ENCODE data around the gene LGALS4.
"Not testable (repeated sequence)": the region's sequence is repeated elsewhere in the genome, so short reads cannot be mapped to it uniquely, and the experiment has no call there.

The LGALS4 gene

DNA sequence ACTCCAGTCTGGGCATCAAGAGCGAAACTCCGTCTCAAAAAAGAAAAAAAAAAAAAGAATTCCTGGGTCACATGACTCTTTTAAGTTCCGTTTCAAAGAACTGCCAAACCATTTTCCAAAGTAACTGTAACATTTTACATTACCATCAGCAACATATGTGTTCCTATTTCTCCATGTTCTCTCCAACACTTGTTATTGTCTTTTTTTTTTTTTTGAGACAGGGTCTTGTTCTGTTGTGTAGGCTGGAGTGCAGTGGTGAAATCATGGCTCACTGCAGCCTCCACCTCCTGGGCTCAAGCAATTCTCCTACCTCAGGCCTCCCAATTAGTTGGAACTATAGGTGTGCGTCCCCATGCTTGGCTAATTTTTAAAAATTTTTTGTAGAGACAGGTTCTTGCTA lies 17.2 kb downstream of the LGALS4 start:
- no peak for DNase-seq

DNA sequence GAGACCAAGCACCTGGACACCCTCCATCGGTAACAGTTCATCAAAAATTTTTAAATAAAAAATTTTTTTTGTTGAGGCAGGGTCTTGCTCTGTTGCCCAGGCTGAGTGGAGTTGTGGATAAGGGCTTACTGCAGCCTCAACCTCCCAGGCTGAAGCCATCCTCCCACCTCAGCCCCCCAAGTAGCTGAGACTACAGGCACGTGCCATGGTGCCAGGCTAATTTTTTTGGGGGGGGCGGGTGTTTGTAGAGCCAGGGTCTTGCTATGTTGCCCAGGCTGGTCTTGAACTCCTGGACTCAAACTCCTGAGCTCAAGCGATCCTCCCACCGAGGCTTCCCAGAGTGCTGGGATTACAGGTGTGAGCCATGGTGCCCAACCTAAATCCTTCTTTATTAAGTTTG lies 19.1 kb downstream of the LGALS4 start:
- no peak for DNase-seq

DNA sequence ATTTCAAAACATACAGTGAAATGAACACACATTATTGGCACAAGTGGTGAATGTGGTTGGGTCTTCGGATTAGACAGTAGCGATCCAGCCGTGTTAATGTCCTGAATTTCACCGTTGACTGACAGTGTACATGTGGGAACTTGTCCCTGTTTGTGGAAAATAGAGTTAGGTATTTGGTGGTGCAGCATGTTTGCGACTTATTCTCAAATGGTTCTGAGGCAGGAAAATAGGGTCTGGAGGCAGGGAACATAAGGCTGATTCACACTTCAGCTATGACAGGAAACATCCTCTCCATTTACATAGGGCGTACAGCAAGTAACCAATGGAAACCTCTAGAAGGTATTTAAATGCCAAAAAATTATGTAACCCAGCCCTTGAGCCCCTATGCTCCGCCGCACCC lies 19.6 kb downstream of the LGALS4 start:
- DNase-seq, result no peak

DNA sequence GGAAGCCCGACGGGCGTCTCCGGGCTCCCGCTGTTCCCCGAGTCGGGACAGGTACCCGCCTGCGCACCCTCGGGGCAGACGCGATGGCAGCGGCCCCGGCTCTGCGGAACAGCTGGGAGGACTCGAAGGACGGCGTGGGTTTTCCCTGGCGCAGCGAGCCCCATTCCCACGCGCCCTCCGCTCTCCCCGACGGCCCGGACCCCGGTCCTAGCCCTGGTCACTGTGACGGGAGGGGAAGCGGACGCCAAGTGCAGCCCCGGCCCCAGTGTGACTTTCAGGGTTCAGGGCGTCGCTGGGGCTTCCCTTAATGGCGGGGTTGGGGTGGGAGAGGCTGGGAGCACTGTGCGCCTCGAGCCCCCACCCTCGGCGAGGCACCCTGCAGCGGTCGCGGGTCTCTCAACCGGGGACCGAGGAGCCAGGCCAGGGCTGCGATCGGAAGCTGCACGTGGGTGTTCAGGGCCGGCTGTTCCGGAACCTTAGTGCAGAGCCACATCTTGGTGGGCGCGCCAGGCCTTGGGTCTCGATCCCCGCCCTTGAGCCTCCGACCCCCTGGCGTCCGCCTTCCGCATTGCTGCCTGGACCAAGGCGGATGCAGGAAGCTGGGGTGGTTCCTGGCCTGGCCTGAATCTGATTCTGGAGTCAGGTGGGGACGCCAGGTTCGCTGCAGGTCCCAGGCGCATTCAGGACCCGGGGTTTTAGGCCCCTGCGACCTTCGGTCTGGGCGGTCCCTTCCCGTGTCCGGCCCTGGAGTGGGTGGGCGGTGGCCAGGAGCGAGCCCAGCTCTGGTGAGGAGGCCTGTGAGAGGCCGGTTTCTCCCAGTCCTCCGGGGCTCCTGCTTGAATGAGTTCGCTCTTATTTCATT lies 20.3 kb downstream of the LGALS4 start:
- peak; percentile 27 to 51 (median 29) for DNase-seq

DNA sequence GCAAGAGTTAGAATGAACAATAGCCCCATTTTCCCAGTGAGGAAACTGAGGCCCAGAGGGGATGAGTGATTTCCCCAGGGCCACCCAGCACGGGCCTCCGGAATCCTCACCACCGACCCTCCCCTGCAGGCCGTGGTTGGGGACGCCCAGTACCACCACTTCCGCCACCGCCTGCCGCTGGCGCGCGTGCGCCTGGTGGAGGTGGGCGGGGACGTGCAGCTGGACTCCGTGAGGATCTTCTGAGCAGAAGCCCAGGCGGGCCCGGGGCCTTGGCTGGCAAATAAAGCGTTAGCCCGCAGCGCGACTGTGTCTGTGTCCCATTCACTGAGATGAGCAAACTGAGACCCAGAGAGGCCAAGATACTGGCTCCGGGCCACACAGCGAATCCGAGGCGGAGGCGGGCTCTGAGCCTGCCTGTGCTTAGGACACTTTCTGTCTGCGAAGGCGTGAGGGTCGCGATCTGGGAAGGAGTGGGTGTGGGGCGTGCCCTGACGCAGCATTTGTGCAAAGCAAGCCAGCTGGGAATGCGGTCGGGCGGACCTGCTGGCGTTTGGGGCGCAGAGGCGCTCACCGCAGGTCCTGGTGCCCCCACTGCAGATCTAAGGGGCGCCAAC lies 21.2 kb downstream of the LGALS4 start:
- DNase-seq, result not testable (repeated sequence)

DNA sequence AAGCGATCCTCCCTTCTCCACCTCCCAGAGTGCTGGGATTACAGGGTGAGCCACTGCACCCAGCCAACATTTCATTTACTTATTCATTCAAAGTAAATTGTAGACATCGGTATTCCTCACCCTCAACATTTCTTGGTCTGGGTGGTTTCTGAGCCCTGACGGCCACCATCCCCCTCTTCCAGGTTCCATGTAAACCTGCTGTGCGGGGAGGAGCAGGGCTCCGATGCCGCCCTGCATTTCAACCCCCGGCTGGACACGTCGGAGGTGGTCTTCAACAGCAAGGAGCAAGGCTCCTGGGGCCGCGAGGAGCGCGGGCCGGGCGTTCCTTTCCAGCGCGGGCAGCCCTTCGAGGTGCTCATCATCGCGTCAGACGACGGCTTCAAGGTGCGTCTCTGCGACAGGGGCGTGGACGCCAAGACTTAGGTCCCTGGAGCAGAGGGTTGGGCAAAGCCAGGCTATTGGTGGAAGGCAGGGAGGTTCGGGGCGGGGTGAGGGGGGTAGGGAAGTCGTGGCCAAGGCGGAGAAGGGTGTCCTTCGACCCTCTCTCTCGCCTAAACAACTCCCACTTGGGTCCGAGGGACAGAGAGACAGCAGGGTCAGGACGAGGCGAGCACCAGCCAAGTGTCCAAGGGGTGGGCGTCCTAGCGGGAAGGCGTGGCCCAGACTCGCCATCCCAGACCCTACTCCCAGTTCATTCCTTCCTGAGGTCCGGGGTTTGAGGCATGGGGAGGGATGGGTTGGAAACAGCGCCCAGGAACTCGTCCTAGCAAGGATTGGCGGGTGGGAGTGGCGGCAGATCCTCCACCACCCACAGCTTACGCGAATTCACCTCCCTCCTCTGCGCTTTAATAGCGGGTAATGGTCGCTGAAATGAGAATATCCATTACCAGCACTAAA lies 22.0 kb downstream of the LGALS4 start:
- not testable (repeated sequence) for DNase-seq

DNA sequence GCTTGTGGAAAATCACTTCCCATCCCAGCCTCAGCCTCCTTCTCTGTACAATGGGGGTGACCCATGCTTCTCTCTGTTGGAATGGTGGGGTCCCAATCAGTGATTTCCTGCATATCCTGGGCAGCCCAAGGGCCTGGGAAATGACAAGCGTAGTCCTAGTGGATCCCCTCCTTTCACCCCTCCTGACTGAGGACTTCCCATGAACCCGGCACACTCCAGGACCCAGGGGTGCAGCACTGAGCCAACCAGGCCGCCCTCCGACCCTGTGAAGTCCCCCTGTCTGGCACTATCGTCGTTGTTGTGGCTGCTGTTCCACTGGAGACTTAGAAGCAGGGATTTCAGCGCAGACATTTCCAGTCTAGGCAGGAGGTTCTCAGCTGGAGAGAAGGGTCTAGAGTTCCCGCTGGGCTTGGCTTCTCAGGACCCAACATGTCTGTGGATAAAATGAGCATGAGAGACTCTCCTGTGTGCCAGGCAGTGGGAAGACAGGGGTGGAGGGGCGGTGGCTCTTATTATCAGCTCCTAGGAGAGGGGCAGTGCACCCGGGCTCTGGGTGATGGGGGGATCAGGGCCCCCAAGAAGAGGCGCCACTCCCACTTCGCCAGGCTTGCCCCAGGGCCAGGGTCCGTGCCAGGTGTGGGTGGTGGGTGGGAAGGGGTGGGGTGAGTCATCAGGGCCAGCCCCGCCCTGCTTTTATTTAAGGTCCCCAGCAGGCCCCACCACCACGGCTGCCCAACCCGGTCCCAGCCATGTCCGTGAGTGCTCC lies 24.1 kb downstream of the LGALS4 start, which contains the start of gene LGALS7B:
TSS of gene LGALS7B (plus strand) at position 723 of the 766 bp plus-strand sequence. CDS start at position 750, 27 bp downstream.
- no peak for DNase-seq

DNA sequence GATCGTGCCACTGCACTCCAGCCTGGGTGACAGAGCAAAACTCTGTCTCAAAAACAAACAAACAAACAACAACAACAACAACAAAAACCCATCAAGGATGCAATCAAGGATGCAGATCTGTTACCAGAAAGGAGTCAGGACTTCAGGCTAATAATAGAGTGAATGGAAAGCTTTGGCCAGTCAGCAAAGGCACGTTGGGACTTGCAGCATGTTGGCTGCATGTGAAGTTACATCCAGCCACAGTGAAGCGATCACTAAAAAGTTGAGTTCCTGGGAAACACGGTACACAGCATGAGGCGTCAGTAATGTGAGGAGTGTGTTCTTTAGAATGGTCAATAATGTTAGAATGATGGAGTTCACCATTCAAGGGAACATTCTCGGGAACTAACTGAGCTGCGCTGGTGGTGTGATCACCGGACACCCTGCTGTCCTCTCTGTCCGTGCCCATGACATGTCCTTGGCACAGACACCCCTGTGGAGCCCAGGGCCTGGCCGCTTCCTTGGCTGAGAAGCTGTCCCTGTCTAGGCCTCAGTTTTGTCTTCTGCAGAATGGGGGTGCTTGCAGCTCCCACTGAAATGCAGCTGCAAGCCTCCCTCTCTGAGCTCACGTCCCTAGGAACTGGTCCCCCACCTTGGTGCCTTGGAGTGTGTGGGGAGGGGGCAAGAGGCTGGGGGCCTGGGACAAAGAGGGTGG lies 26.0 kb downstream of the LGALS4 start:
- DNase-seq, result no peak

DNA sequence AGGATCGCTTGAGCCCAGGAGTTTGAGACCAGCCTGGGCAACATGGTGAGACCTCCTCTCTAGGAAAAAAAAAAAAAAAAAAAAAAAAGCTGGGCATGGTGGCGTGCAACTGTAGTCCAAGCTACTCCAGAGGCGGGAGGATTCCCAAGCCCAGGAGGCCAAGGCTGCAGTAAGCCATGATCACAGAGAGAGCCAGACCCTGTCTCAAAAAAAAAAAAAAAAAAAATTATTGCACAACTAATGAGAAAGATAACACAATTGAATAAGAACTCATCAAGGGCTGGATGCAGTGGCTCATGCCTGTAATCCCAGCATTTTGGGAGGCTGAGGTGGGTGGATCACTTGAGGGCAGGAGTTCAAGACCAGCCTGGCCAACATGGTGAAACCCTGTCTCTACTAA lies 26.7 kb downstream of the LGALS4 start:
- DNase-seq, result not testable (repeated sequence)

DNA sequence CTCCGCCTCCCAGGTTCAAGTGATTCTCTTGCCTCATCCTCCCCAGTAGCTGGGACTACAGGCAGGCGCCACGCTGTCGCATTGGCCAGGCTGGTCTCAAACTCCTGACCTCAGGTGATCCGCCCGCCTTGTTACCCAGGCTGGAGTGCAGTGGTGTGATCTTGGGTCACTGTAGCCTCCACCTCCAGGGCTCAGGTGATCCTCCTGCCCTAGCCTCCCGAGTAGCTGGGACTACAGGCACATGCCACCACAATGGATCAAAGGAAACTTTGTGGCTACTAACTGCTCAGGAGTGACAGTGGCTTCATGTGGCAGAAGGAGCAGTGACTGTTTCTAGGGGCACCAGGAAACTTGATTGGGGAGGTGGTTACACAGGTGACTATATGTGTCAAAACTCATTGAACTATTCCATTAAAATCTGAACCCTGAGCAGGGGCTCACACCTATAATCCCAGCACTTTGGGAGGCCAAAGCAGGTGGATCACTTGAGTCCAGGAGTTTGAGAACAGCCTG lies 27.5 kb downstream of the LGALS4 start:
- no peak for DNase-seq

DNA sequence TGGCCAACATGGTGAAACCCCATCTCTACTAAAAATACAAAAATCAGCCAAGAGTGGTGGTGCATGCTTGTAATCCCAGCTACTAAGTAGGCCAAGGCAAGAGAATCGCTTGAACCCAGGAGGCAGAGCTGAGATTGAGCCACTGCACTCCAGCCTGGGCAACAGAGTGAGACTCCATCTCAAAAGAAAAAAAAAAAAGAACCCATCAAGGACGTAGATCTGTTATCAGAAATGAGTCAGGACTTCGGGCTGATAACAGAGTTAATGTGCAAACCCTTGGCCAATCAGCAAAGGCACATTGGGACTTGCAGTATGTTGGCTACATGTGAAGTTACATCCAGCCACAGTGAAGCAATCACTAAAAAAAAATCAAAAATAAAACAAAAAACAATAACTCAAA lies 28.5 kb downstream of the LGALS4 start:
- no peak for DNase-seq

DNA sequence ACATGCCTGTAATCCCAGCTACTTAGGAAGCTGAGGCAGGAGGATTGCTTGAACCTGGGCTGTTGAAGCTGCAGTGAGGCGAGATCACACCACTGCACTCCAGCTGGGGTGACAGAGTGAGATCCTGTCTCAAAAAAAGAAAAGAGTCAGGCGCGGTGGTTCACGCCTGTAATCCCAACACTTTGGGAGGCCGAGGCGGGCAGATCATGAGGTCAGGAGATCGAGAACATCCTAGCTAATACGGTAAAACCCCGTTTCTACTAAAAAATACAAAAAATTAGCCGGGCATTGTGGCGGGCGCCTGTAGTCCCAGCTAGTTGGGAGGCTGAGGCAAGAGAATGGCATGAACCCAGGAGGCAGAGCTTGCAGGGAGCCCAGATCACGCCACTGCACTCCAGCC lies 30.5 kb downstream of the LGALS4 start:
- DNase-seq, result not testable (repeated sequence)

DNA sequence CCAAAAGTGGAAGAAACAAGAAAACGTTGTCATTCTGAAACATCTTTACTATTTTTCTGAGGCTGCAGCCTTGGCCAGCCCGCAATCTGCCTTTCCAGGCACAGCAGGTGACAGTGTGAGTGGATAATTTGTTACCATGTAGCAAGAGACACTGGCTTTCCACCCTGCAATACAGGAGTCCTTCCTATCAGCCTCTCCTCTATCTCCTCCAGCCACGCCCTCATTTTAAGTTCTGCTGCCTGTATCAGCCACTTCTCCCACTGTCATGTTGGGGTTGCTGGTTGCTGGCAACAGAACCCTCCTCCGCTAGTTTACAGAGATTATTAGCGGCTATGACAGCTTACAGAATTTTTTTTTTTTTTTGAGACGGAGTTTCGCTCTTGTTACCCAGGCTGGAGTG lies 31.7 kb downstream of the LGALS4 start:
- DNase-seq, result no peak

DNA sequence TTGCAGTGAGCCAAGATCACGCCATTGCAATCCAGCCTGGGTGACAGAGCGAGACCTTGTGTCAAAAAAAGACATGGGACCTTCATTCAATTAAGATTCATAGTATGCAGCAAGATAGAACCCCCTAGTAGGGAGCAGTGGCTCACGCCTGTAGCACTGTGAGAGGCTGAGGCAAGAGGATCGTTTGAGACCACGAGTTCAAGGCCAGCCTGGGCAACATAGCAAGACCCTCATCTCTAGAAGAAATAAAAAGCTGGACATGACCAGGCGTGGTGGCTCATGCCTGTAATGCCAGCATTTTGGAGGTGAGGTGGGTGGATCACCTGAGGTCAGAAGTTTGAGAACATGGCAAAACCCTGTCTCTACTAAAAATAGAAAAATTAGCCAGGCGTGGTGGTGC lies 32.3 kb downstream of the LGALS4 start:
- DNase-seq, result no peak

DNA sequence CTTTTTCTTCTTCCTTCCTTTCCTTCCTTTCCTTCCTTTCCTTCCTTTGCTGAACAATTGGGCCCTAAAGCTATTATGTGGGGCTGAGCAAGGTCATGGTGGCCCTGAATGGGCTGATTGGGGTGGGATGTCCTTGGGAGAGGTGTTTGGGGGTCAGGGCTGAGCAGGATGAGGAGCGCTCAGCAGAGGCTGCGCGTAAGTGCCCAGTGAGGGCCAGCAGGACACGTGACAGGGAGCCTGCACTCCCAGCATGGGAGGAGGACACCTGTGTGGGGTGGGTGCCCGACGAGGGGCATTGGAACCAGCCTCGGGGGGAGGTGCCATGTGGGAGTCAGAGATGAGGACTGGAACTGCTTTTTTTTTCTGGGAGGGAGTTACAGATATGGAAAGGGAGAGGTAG lies 34.0 kb downstream of the LGALS4 start:
- DNase-seq, result no peak

DNA sequence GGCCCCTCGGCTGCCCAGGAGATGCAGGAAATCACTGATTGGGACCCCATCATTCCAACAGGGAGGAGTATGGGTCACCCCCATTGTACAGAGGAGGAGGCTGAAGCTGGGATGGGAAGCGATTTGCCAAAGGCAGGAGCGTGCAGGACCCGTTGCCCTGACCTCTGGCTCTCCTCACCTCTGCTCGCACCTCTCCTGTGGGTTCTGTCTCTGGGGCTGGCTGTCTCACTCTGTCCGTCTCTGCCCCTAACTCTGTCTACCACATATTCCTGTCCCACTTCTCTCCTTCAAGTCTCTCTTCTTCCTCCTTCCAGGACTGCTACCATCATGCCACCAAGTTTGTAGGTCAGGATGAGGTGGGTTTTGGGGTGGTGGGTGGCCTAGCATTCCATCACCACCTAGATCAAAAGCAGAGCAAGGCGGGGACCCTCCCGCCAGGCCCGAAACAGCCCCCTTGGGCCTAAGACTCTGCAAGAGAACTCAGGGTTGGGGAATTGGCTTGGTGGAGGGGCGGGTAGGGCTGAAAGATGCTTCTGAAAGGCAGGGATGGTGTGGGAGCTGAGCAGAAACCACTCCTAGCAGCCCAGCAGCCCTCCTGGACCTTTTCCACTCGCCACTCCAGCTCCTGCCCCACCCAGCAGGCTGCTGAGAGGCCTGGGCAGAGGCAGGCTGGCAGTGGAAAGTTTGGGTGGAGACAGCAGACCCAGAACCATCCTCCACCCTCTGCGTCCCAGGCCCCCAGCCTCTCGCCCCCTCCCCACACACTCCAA lies 38.4 kb downstream of the LGALS4 start:
- no peak for DNase-seq

DNA sequence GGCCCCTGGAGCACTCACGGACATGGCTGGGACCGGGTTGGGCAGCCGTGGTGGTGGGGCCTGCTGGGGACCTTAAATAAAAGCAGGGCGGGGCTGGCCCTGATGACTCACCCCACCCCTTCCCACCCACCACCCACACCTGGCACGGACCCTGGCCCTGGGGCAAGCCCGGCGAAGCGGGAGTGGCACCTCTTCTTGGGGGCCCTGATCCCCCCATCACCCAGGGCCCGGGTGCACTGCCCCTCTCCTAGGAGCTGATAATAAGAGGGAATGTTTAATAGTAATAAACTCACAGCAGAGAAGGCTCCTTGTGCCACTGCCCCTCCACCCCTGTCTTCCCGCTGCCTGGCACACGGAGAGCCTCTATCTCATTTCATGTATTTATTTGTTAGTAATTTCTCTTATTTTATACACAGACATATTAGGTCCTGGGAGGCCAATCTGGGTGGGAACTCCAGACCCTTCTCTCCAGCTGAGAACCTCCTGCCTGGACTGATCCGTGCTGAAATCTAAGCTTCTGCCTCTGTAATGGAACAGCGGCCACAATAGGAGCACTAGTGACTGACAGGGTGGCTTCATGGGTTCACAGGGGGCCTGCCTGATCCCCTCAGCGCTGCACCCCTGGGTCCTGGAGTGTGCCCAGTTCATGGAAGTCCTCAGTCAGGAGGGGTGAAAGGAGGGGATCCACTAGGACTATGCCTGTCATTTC lies 39.1 kb downstream of the LGALS4 start, which contains the start of gene LGALS7:
TSS of gene LGALS7 (minus strand) at position 49 of the 709 bp plus-strand sequence. CDS start at position 24, 25 bp downstream.
- DNase-seq, result no peak

DNA sequence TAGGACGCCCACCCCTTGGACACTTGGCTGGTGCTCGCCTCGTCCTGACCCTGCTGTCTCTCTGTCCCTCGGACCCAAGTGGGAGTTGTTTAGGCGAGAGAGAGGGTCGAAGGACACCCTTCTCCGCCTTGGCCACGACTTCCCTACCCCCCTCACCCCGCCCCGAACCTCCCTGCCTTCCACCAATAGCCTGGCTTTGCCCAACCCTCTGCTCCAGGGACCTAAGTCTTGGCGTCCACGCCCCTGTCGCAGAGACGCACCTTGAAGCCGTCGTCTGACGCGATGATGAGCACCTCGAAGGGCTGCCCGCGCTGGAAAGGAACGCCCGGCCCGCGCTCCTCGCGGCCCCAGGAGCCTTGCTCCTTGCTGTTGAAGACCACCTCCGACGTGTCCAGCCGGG lies 41.2 kb downstream of the LGALS4 start:
- not testable (repeated sequence) for DNase-seq

DNA sequence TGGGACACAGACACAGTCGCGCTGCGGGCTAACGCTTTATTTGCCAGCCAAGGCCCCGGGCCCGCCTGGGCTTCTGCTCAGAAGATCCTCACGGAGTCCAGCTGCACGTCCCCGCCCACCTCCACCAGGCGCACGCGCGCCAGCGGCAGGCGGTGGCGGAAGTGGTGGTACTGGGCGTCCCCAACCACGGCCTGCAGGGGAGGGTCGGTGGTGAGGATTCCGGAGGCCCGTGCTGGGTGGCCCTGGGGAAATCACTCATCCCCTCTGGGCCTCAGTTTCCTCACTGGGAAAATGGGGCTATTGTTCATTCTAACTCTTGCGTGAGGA lies 41.8 kb downstream of the LGALS4 start:
- DNase-seq, result not testable (repeated sequence)

Measured in suppressor macrophage treated with lipopolysaccharide for 1 hour (primary cell).